Measurements from ENCODE around the gene YAF2.

- no peak for TF ChIP-seq CTCF (conservative IDR thresholded peaks at IDR 0.05)
- no peak for TF ChIP-seq ZFX (IDR thresholded peaks at IDR 0.05)
Measured at GRCh38 chr12:42156232-42156631, 81.8 kb downstream of the YAF2 start.
